Activated CD4-positive, alpha-beta T cell treated with anti-CD3 and anti-CD28 coated beads for 1 hour (primary cell): Measurements from ENCODE around the gene TRPM1.
"Not testable (repeated sequence)": the region's sequence is repeated elsewhere in the genome, so short reads cannot be mapped to it uniquely, and the experiment has no call there.

ENCODE experiments used
- DNase-seq: peaks from one replicate; pipeline ENCODE4 v3.0.0-alpha.2; 2020

TRPM1 gene

GRCh38 chr15:31116423-31117030 lies 15.0 kb upstream of the TRPM1 start:
- no peak for DNase-seq

- no peak for DNase-seq
Observed at GRCh38 chr15:31111091-31111647, 9.6 kb upstream of the TRPM1 start.

- DNase-seq, result no peak
Observed at GRCh38 chr15:31108836-31109235, 7.3 kb upstream of the TRPM1 start.

- no peak for DNase-seq
Observed at GRCh38 chr15:31106495-31107300, 5.2 kb upstream of the TRPM1 start.

GRCh38 chr15:31104003-31104402 lies 2.5 kb upstream of the TRPM1 start:
- DNase-seq, result no peak

- DNase-seq, result no peak
Observed at GRCh38 chr15:31102374-31103342, 1.1 kb upstream of the TRPM1 start.

GRCh38 chr15:31102039-31102321 lies 455 bp upstream of the TRPM1 start:
- no peak for DNase-seq

GRCh38 chr15:31100738-31101137 lies 787 bp downstream of the TRPM1 start:
- no peak for DNase-seq

GRCh38 chr15:31098953-31099740 lies 2.4 kb downstream of the TRPM1 start:
- no peak for DNase-seq

- DNase-seq, result no peak
Observed at GRCh38 chr15:31098491-31098917, 3.0 kb downstream of the TRPM1 start.

- no peak for DNase-seq
Observed at GRCh38 chr15:31096563-31096962, 5.0 kb downstream of the TRPM1 start.

- no peak for DNase-seq
Observed at GRCh38 chr15:31091481-31091880, 10.0 kb downstream of the TRPM1 start.

GRCh38 chr15:31090766-31091165 lies 10.8 kb downstream of the TRPM1 start:
- no peak for DNase-seq

- no peak for DNase-seq
Observed at GRCh38 chr15:31089368-31090047, 12.0 kb downstream of the TRPM1 start.

GRCh38 chr15:31088672-31089367 lies 12.7 kb downstream of the TRPM1 start:
- no peak for DNase-seq

- DNase-seq, result not testable (repeated sequence)
Observed at GRCh38 chr15:31088041-31088440, 13.5 kb downstream of the TRPM1 start.

GRCh38 chr15:31086344-31086743 lies 15.2 kb downstream of the TRPM1 start:
- DNase-seq, result no peak

GRCh38 chr15:31085359-31085758 lies 16.2 kb downstream of the TRPM1 start:
- DNase-seq, result no peak

- DNase-seq, result no peak
Observed at GRCh38 chr15:31084176-31084575, 17.3 kb downstream of the TRPM1 start.

- DNase-seq, result no peak
Observed at GRCh38 chr15:31083370-31083780, 18.1 kb downstream of the TRPM1 start.

- no peak for DNase-seq
Observed at GRCh38 chr15:31082771-31083369, 18.7 kb downstream of the TRPM1 start.
